MM.1S (cell line): ENCODE data around the gene NDUFA11.

Source experiments
- DNase-seq: peaks from one replicate; pipeline ENCODE4 v3.0.0-alpha.2; 2015
- H2AFZ ChIP-seq: fragments of 300-600 bp; sonication (generic); 2 replicates; pipeline ENCODE4 v1.6.0; 2016; ENCODE audit warnings: antibody characterized with exemption, low read length
- H3F3A ChIP-seq: fragments of 300-600 bp; sonication (generic); 2 replicates; pipeline ENCODE4 v1.6.1; 2016; ENCODE audit warnings: mild to moderate bottlenecking, antibody characterized with exemption, low read length, moderate library complexity, mixed read lengths; ENCODE audit not compliant: insufficient read depth
- H3K27ac ChIP-seq: fragments of 300-600 bp; sonication (generic); 2 replicates; pipeline ENCODE4 v1.5.1; 2016; ENCODE audit warnings: mild to moderate bottlenecking, low read length
- H3K27me3 ChIP-seq: fragments of 300-600 bp; sonication (generic); replicated peaks from 2 replicates; pipeline ENCODE4 v1.6.0; 2016; ENCODE audit warnings: low read length; ENCODE audit not compliant: insufficient read depth
- H3K36me3 ChIP-seq: fragments of 300-600 bp; sonication (generic); replicated peaks from 2 replicates; pipeline ENCODE4 v1.6.1; 2016; ENCODE audit warnings: mild to moderate bottlenecking, low read length, mixed read lengths; ENCODE audit not compliant: insufficient read depth
- H3K4me1 ChIP-seq: fragments of 300-600 bp; sonication (generic); 2 replicates; pipeline ENCODE4 v1.6.1; 2016; ENCODE audit warnings: low read length, mixed read lengths
- H3K4me2 ChIP-seq: fragments of 300-600 bp; sonication (generic); 2 replicates; pipeline ENCODE4 v1.6.0; 2016; ENCODE audit warnings: low read depth, low read length
- H3K4me3 ChIP-seq: fragments of 300-600 bp; sonication (generic); 2 replicates; pipeline ENCODE4 v1.5.1; 2016; ENCODE audit warnings: low read length, mixed read lengths
- H3K79me2 ChIP-seq: fragments of 300-600 bp; sonication (generic); 2 replicates; pipeline ENCODE4 v1.6.1; 2016; ENCODE audit warnings: mixed run types, low read length, mixed read lengths
- H3K9ac ChIP-seq: fragments of 300-600 bp; sonication (generic); 2 replicates; pipeline ENCODE4 v1.6.1; 2016; ENCODE audit warnings: low read length, mixed read lengths
- H3K9me2 ChIP-seq: fragments of 300-600 bp; sonication (generic); replicated peaks from 2 replicates; pipeline ENCODE4 v1.6.1; 2016; ENCODE audit warnings: mild to moderate bottlenecking, low read length, mixed read lengths; ENCODE audit not compliant: insufficient read depth
- H3K9me3 ChIP-seq: fragments of 300-600 bp; sonication (generic); replicated peaks from 2 replicates; pipeline ENCODE4 v1.6.1; 2016; ENCODE audit warnings: mild to moderate bottlenecking, low read length, mixed read lengths; ENCODE audit not compliant: insufficient read depth
- H4K20me1 ChIP-seq: fragments of 300-600 bp; sonication (generic); 2 replicates; pipeline ENCODE4 v1.6.1; 2016; ENCODE audit warnings: mild to moderate bottlenecking, low read length, moderate library complexity, mixed read lengths; ENCODE audit not compliant: insufficient read depth
- CTCF ChIP-seq: fragments of 300-600 bp; sonication (generic); IDR thresholded peaks from 2 replicates; pipeline ENCODE4 v1.5.1; 2016; ENCODE audit warnings: antibody characterized with exemption, low read length, mixed read lengths
- EZH2 ChIP-seq: fragments of 300-600 bp; sonication (generic); optimal IDR thresholded peaks from 2 replicates; pipeline ENCODE3; 2017; ENCODE audit warnings: low read depth, mild to moderate bottlenecking, antibody characterized with exemption, low read length, mixed read lengths
- EZH2phosphoT487 ChIP-seq: fragments of 300-600 bp; sonication (generic); IDR thresholded peaks from 2 replicates; pipeline ENCODE4 v1.6.1; 2018; ENCODE audit warnings: antibody characterized with exemption, low read length

Gene NDUFA11

GRCh38 chr19:5932609-5933262 lies 29.1 kb upstream of the NDUFA11 start:
- H3K9me2 ChIP-seq: no peaks in the 10 kb centered on the region
- H3F3A ChIP-seq: no peaks in the 10 kb centered on the region
- H3K4me1 ChIP-seq: no peaks in the 10 kb centered on the region
- H4K20me1 ChIP-seq: 0 out of 2 replicates have a peak, but pooled peaks cover 5% of the 10 kb centered on the region
- H3K79me2 ChIP-seq: peaks cover 46% of the 10 kb centered on the region
- no peak overlapping the region for H2AFZ ChIP-seq
- H3K27me3 ChIP-seq: no peaks in the 10 kb centered on the region
- DNase-seq: no peak
- H3K4me3 ChIP-seq: no peak overlapping the region
- H3K4me2 ChIP-seq: no peak overlapping the region
- no peak overlapping the region for H3K27ac ChIP-seq
- no peak overlapping the region for H3K9ac ChIP-seq
- no peaks in the 10 kb centered on the region for H3K9me3 ChIP-seq
- TF ChIP-seq EZH2 (no peak), CTCF (no peak), EZH2phosphoT487 (no peak)
- H3K36me3 ChIP-seq: 0 out of 2 replicates have a peak, but pooled peaks cover 9% of the 10 kb centered on the region

DNA sequence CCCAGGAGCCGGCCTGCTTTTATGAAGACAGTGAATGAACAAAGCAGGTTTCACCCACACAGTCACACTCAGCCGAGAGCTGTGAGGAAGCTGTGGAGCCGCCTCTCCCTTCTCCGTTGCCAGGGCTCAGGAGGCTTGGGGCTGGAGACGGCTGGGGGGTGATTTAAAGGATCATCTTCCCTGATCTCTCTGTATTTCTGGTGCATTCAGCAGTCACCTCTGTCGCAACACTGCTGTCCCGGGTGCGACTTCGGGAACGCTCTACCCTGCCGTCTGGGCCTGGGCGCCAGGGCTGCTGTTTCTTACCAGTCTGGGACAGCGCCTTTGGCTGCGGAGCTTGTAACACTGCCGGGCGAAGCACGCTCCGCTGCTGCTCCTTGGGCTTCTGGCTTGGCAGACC lies 28.6 kb upstream of the NDUFA11 start:
- Histone ChIP-seq H2AFZ (no peak overlapping the region), H3F3A (no peaks in the 10 kb centered on the region), H3K27ac (no peak overlapping the region), H3K4me2 (no peak overlapping the region), H3K36me3 (peaks cover 10% of the 10 kb centered on the region; the same call in 1 of the 2 replicates), H4K20me1 (0 out of 2 replicates have a peak, but pooled peaks cover 5% of the 10 kb centered on the region), H3K9me2 (no peaks in the 10 kb centered on the region), H3K27me3 (no peaks in the 10 kb centered on the region), H3K4me3 (no peak overlapping the region), H3K79me2 (peaks cover 40% of the 10 kb centered on the region), H3K9me3 (no peaks in the 10 kb centered on the region), H3K9ac (no peak overlapping the region), H3K4me1 (no peaks in the 10 kb centered on the region)
- DNase-seq: no peak
- TF ChIP-seq EZH2phosphoT487 (no peak), CTCF (no peak), EZH2 (no peak)

- Histone ChIP-seq H3K36me3 (peaks cover 17% of the 10 kb centered on the region; the same call in 1 of the 2 replicates), H3K27ac (no peak overlapping the region), H4K20me1 (0 out of 2 replicates have a peak, but pooled peaks cover 5% of the 10 kb centered on the region), H3K9ac (no peak overlapping the region), H3K4me2 (no peak overlapping the region), H3F3A (no peaks in the 10 kb centered on the region), H3K4me1 (no peaks in the 10 kb centered on the region), H3K9me3 (no peaks in the 10 kb centered on the region), H3K9me2 (no peaks in the 10 kb centered on the region), H3K27me3 (no peaks in the 10 kb centered on the region), H3K4me3 (no peak overlapping the region), H2AFZ (no peak overlapping the region), H3K79me2 (peaks cover 32% of the 10 kb centered on the region)
- no peak for DNase-seq
- TF ChIP-seq EZH2phosphoT487 (no peak), EZH2 (no peak), CTCF (no peak)
Observed at GRCh38 chr19:5931251-5931650, 27.7 kb upstream of the NDUFA11 start.
